ENCODE results near the gene MRPS18A. TPM values are rescaled to one million over a fixed set of nuclear protein-coding genes. Genes with fewer than 3 reads are reported as not detected.

MRPS18A gene
- total and polyA plus RNA-seq, 2 donors (not counting 1 experiment from before 2014, with no cell fraction given) = 39.6 to 46.3 TPM

- 44% methylated on average over 8 of the region's 9 CpGs for WGBS (ENCODE audit: insufficient coverage)
- Mint-ChIP-seq H3K27ac (peak overlapping the region; percentile 16), H3K4me3 (no peak overlapping the region), H3K9me3 (ENCODE audit: insufficient read depth) (no peaks in the 10 kb centered on the region), H3K4me1 (peaks cover 27% of the 10 kb centered on the region), H3K27me3 (peaks cover 9% of the 10 kb centered on the region)
- ATAC-seq (ENCODE audit: low read depth) = peak; percentile 75
- peak overlapping the region; percentile 23 for H2AFZ ChIP-seq (ENCODE audit: insufficient read depth, low read depth, low read length, poor library complexity, severe bottlenecking)
- TF ChIP-seq EZH2 (IDR thresholded peaks at IDR 0.05; ENCODE audit: borderline replicate concordance, insufficient read depth, low read depth, low read length, poor library complexity, severe bottlenecking) = no peak
- TF ChIP-seq CTCF (IDR thresholded peaks at IDR 0.05) = peak; percentile 77
- no peaks in the 10 kb centered on the region for H4K20me1 ChIP-seq (ENCODE audit: control insufficient read depth, insufficient read depth, low read length, poor library complexity, severe bottlenecking)
- no peaks in the 10 kb centered on the region for H3K27me3 ChIP-seq (replicated peaks in 1 of 4; ENCODE audit: control extremely low read depth in 1 of 4, control insufficient read depth in 3 of 4, insufficient read depth in 4 of 4, low read length in 3 of 4)
- H3K4me3 ChIP-seq (ENCODE audit: control extremely low read depth in 1 of 5, extremely low read depth in 1 of 5, insufficient read depth in 1 of 5, low read depth in 2 of 5, low read length in 4 of 5) = no peak overlapping the region
- H3K36me3 ChIP-seq (replicated peaks in 1 of 2; ENCODE audit: control extremely low read depth in 1 of 2, control insufficient read depth in 1 of 2, extremely low read depth in 1 of 2, insufficient read depth in 2 of 2, low read length in 1 of 2) = no peaks in the 10 kb centered on the region
- peaks cover 20 to 24% of the 10 kb centered on the region in 2 donors for H3K4me1 ChIP-seq (ENCODE audit: control insufficient read depth in 2 of 2, insufficient read depth in 2 of 2, low read length in 2 of 2)
- H3K9ac ChIP-seq (ENCODE audit: low read length) = no peak overlapping the region
- ChIA-PET POLR2A (interaction anchor here (1.0 kb wide), 1 partner anchor 9 kb away, joined by 4 read pairs; no protein-coding TSS in a partner anchor), CTCF (interaction anchor here (0.6 to 8.1 kb wide), 15 partner anchors 9 to 642 kb away, joined by 3 to 128 read pairs (median 3); partner anchors contain the start of gene VEGFA)
- intact Hi-C loops (cut with micrococcal nuclease) = loop anchor here (1.0 to 5.0 kb wide), 5 partner anchors 33 to 355 kb away; no protein-coding TSS in a partner anchor
- H3K27ac ChIP-seq (ENCODE audit: low read length in 2 of 2) = no peak overlapping the region
- no peaks in the 10 kb centered on the region for H3K9me3 ChIP-seq (ENCODE audit: control extremely low read depth in 1 of 3, control insufficient read depth in 2 of 3, insufficient read depth in 1 of 3, low read length in 2 of 3)
- no peaks in the 10 kb centered on the region for H3K79me2 ChIP-seq (ENCODE audit: control insufficient read depth, insufficient read depth, low read length)
- peak overlapping the region; percentile 66 for H3K4me2 ChIP-seq (replicated peaks; ENCODE audit: low read depth, low read length, poor library complexity, severe bottlenecking)
- DNase-seq = peak; percentile 82
These were observed 36.2 kb upstream of the MRPS18A start for GRCh38 chr6:43723737-43724295.

GRCh38 chr6:43722920-43723545, 35.4 kb upstream of the MRPS18A start:
- ATAC-seq (ENCODE audit: low read depth) = no peak
- Histone ChIP-seq H3K36me3 (replicated peaks in 1 of 2; ENCODE audit: control extremely low read depth in 1 of 2, control insufficient read depth in 1 of 2, extremely low read depth in 1 of 2, insufficient read depth in 2 of 2, low read length in 1 of 2) (no peaks in the 10 kb centered on the region), H3K9ac (ENCODE audit: low read length) (no peak overlapping the region), H4K20me1 (ENCODE audit: control insufficient read depth, insufficient read depth, low read length, poor library complexity, severe bottlenecking) (no peaks in the 10 kb centered on the region), H3K4me3 (ENCODE audit: control extremely low read depth in 1 of 5, extremely low read depth in 1 of 5, insufficient read depth in 1 of 5, low read depth in 2 of 5, low read length in 4 of 5) (no peak overlapping the region), H3K27me3 (replicated peaks in 1 of 4; ENCODE audit: control extremely low read depth in 1 of 4, control insufficient read depth in 3 of 4, insufficient read depth in 4 of 4, low read length in 3 of 4) (peaks cover 0 to 2% (median 0%) of the 10 kb centered on the region in 4 experiments), H3K9me3 (ENCODE audit: control extremely low read depth in 1 of 3, control insufficient read depth in 2 of 3, insufficient read depth in 1 of 3, low read length in 2 of 3) (peaks cover 0 to 2% (median 0%) of the 10 kb centered on the region in 3 donors), H3K27ac (ENCODE audit: low read length in 2 of 2) (no peak overlapping the region), H2AFZ (ENCODE audit: insufficient read depth, low read depth, low read length, poor library complexity, severe bottlenecking) (no peak overlapping the region), H3K4me2 (replicated peaks; ENCODE audit: low read depth, low read length, poor library complexity, severe bottlenecking) (no peak overlapping the region), H3K79me2 (ENCODE audit: control insufficient read depth, insufficient read depth, low read length) (no peaks in the 10 kb centered on the region), H3K4me1 (ENCODE audit: control insufficient read depth in 2 of 2, insufficient read depth in 2 of 2, low read length in 2 of 2) (peaks cover 20 to 25% of the 10 kb centered on the region in 2 donors)
- WGBS (ENCODE audit: insufficient coverage) = 97% methylated on average over 6 of the region's 10 CpGs
- ChIA-PET POLR2A (no interaction called here), CTCF (interaction anchor here (1.0 to 8.1 kb wide), 5 partner anchors 8 to 354 kb away, joined by 3 to 128 read pairs (median 3); partner anchors contain the start of gene VEGFA)
- Mint-ChIP-seq H3K27ac (no peak overlapping the region), H3K4me3 (no peak overlapping the region), H3K9me3 (ENCODE audit: insufficient read depth) (no peaks in the 10 kb centered on the region), H3K27me3 (peaks cover 9% of the 10 kb centered on the region), H3K4me1 (peaks cover 27% of the 10 kb centered on the region)
- TF ChIP-seq CTCF (IDR thresholded peaks at IDR 0.05) (no peak), EZH2 (IDR thresholded peaks at IDR 0.05; ENCODE audit: borderline replicate concordance, insufficient read depth, low read depth, low read length, poor library complexity, severe bottlenecking) (no peak)
- intact Hi-C loops (cut with micrococcal nuclease) = loop anchor here (1.0 to 5.0 kb wide), 3 partner anchors 34 to 351 kb away; no protein-coding TSS in a partner anchor
- no peak for DNase-seq

All from B cell (primary cell).